ENCODE measurements around the gene FABP2. TPM values are rescaled to one million over a fixed set of nuclear protein-coding genes. Genes with fewer than 3 reads are reported as not detected.
"Not testable (repeated sequence)": the region's sequence is repeated elsewhere in the genome, so short reads cannot be mapped to it uniquely, and the experiment has no call there.

Gene FABP2
- not detected in 2 replicates for total RNA-seq

- no peaks in the 10 kb centered on the region for H3K36me3 ChIP-seq (ENCODE audit: insufficient read depth, low read length)
- no peaks in the 10 kb centered on the region for H3K27me3 ChIP-seq (ENCODE audit: insufficient read depth, low read length)
- no peaks in the 10 kb centered on the region for H3K4me1 ChIP-seq (ENCODE audit: insufficient read depth, low read length)
- TF ChIP-seq, protein P1, sequence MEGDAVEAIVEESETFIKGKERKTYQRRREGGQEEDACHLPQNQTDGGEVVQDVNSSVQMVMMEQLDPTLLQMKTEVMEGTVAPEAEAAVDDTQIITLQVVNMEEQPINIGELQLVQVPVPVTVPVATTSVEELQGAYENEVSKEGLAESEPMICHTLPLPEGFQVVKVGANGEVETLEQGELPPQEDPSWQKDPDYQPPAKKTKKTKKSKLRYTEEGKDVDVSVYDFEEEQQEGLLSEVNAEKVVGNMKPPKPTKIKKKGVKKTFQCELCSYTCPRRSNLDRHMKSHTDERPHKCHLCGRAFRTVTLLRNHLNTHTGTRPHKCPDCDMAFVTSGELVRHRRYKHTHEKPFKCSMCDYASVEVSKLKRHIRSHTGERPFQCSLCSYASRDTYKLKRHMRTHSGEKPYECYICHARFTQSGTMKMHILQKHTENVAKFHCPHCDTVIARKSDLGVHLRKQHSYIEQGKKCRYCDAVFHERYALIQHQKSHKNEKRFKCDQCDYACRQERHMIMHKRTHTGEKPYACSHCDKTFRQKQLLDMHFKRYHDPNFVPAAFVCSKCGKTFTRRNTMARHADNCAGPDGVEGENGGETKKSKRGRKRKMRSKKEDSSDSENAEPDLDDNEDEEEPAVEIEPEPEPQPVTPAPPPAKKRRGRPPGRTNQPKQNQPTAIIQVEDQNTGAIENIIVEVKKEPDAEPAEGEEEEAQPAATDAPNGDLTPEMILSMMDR (IDR thresholded peaks at IDR 0.05; ENCODE audit: extremely low read depth, low read depth, low read length), result no peak
- H4K20me1 ChIP-seq (ENCODE audit: insufficient read depth, low read length), result no peaks in the 10 kb centered on the region
- DNase-seq (ENCODE audit: insufficient read length, low spot score, missing footprints), result no peak
- no peak within 1 kb of the TSS for H3K4me3 ChIP-seq (ENCODE audit: insufficient read depth, low read length)
- no peaks in the 10 kb centered on the region for H3K9me3 ChIP-seq (ENCODE audit: low read depth, low read length)
- H3K79me2 ChIP-seq (ENCODE audit: insufficient read depth, low read length), result no peaks in the 10 kb centered on the region
- no peak within 1 kb of the TSS for H2AFZ ChIP-seq (ENCODE audit: low read length)
- H3K27ac ChIP-seq (ENCODE audit: low read depth, low read length), result no peak within 1 kb of the TSS
- no peak within 1 kb of the TSS for H3K4me2 ChIP-seq (ENCODE audit: insufficient read depth, low read length)
These were observed at the start of gene FABP2 for GRCh38 chr4:119321921-119322687. Gene FABP2 (minus strand): TSS chr4:119322138. CDS start chr4:119322102, 36 bp downstream.

DNA sequence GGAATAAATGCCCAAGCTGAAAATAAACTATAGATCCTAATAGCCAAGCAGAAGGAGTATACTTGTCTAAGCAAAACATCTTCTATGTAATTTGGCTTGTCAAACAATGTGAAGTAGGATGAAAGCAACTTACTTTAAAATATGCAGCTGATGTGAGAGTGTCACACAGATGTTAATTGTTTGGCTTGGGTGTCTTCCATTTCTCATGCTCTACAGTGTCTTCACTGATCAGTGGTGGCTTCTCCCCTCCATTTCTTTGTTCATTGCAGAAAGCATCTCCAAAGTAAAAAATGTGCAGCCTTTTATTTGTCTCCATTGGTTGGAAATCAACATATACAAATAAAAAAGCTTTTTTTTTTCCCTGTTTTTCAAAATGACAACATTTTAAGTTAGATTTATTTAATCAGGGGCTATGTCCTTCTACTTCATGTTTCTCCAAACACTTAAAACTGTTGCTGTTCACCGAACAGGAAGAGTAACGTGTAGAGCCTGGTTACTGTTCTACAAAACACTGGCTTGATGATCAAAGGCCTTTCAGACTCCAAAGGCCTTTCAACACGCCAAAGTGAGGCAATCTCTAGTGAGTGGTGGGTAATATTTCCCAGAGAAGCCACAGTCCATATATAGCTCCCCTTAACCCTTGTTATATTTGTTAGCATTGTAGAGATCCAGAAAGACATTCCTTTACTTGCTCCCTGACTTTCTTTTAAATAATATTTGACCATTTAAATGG, 49.2 kb upstream of the FABP2 start:
- not testable (repeated sequence) for H3K4me2 ChIP-seq (ENCODE audit: insufficient read depth, low read length); H4K20me1 ChIP-seq (ENCODE audit: insufficient read depth, low read length); H3K79me2 ChIP-seq (ENCODE audit: insufficient read depth, low read length); DNase-seq (ENCODE audit: insufficient read length, low spot score, missing footprints); H3K27ac ChIP-seq (ENCODE audit: low read depth, low read length); H2AFZ ChIP-seq (ENCODE audit: low read length); H3K36me3 ChIP-seq (ENCODE audit: insufficient read depth, low read length); H3K4me1 ChIP-seq (ENCODE audit: insufficient read depth, low read length); H3K27me3 ChIP-seq (ENCODE audit: insufficient read depth, low read length); H3K4me3 ChIP-seq (ENCODE audit: insufficient read depth, low read length); H3K9me3 ChIP-seq (ENCODE audit: low read depth, low read length)

DNA sequence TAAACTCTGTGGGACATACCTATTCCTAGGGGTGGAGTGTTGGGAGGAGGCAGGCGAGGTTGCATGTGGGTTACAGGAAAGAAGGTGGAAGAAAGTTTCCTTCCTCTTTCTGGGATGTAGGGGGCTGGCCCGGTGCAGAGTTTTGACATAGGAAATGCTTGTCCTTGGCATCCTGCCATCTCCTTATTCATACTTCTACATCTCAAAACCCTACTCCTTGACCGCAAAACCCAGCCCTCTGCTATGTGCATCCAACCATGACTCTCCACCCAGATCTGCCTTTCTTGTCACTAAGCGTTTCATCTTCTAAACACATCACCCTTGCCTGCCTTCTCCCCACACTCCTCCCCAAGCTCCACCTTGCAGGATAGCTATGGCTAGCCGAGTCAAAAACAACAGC, 48.5 kb upstream of the FABP2 start:
- not testable (repeated sequence) for H3K4me1 ChIP-seq (ENCODE audit: insufficient read depth, low read length); H3K4me3 ChIP-seq (ENCODE audit: insufficient read depth, low read length); H3K27me3 ChIP-seq (ENCODE audit: insufficient read depth, low read length); H4K20me1 ChIP-seq (ENCODE audit: insufficient read depth, low read length); H3K4me2 ChIP-seq (ENCODE audit: insufficient read depth, low read length); H2AFZ ChIP-seq (ENCODE audit: low read length); H3K9me3 ChIP-seq (ENCODE audit: low read depth, low read length); H3K79me2 ChIP-seq (ENCODE audit: insufficient read depth, low read length); H3K36me3 ChIP-seq (ENCODE audit: insufficient read depth, low read length); DNase-seq (ENCODE audit: insufficient read length, low spot score, missing footprints); H3K27ac ChIP-seq (ENCODE audit: low read depth, low read length)

DNA sequence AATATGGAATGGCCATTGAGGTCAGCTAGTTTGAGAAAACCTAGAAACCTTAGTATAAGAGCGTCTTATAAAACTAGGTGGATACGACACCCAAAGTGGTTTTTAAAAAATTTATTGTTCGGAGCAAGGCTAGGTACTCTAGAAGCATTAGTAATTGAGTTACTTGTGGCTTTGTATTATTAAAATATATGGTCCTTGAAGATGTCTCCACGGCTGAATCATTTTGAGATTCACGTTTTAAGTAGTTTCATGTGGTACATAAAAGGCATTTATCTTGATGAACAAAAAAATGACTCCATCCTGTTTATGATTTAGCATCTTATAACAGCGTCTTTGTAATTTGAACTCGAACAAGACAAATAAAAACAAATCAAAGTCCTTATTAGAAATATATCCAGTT, 44.9 kb upstream of the FABP2 start:
- H3K4me1 ChIP-seq (ENCODE audit: insufficient read depth, low read length); H3K27ac ChIP-seq (ENCODE audit: low read depth, low read length); H4K20me1 ChIP-seq (ENCODE audit: insufficient read depth, low read length); H3K4me3 ChIP-seq (ENCODE audit: insufficient read depth, low read length); H3K79me2 ChIP-seq (ENCODE audit: insufficient read depth, low read length); H3K27me3 ChIP-seq (ENCODE audit: insufficient read depth, low read length); H3K9me3 ChIP-seq (ENCODE audit: low read depth, low read length); H2AFZ ChIP-seq (ENCODE audit: low read length); H3K36me3 ChIP-seq (ENCODE audit: insufficient read depth, low read length); DNase-seq (ENCODE audit: insufficient read length, low spot score, missing footprints); H3K4me2 ChIP-seq (ENCODE audit: insufficient read depth, low read length): not testable (repeated sequence)

DNA sequence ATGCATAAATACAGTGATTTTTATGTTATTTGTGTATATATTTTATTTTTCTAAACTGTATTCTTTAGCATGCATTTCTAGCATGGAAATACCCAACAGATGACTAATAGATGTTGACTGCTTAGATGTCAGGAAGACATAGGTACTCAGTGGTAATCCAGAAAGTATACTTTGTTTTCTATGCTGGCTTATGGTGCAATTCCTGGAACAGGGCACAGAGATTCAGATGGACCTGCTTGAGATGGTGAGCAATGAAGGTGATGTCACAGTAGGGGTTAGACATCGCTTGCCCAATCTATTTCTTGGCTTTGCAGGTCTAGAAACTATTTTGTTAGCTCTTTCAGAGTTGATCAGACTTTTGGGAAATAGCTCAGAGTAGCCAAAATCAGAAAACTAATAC, 42.3 kb upstream of the FABP2 start:
- not testable (repeated sequence) for H3K4me3 ChIP-seq (ENCODE audit: insufficient read depth, low read length); H3K36me3 ChIP-seq (ENCODE audit: insufficient read depth, low read length); H3K9me3 ChIP-seq (ENCODE audit: low read depth, low read length); H3K27me3 ChIP-seq (ENCODE audit: insufficient read depth, low read length); H2AFZ ChIP-seq (ENCODE audit: low read length); H3K79me2 ChIP-seq (ENCODE audit: insufficient read depth, low read length); H4K20me1 ChIP-seq (ENCODE audit: insufficient read depth, low read length); H3K27ac ChIP-seq (ENCODE audit: low read depth, low read length); H3K4me2 ChIP-seq (ENCODE audit: insufficient read depth, low read length); H3K4me1 ChIP-seq (ENCODE audit: insufficient read depth, low read length); DNase-seq (ENCODE audit: insufficient read length, low spot score, missing footprints)

DNA sequence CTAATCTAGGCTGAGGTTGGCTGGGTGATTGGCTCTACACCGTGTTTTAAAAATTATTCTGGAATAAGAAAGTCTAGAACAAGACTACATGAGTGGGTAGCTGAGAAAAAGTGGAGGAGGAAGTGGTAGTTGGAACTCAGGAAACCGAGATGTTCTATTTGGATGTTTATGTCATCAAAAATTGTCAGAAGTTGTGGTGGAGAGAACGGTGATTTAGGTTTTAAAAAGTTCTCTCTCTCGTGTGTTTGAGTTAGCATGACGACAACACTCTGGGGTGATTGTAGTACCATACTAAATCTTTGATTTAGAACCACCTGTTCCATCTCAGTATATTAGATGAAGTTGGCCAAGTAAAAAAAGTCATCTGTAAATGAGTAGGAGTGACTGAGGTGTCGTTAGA, 41.4 kb upstream of the FABP2 start:
- not testable (repeated sequence) for H3K4me1 ChIP-seq (ENCODE audit: insufficient read depth, low read length); H3K4me3 ChIP-seq (ENCODE audit: insufficient read depth, low read length); H3K4me2 ChIP-seq (ENCODE audit: insufficient read depth, low read length); H3K9me3 ChIP-seq (ENCODE audit: low read depth, low read length); H4K20me1 ChIP-seq (ENCODE audit: insufficient read depth, low read length); H3K27ac ChIP-seq (ENCODE audit: low read depth, low read length); H3K79me2 ChIP-seq (ENCODE audit: insufficient read depth, low read length); DNase-seq (ENCODE audit: insufficient read length, low spot score, missing footprints); H2AFZ ChIP-seq (ENCODE audit: low read length); H3K36me3 ChIP-seq (ENCODE audit: insufficient read depth, low read length); H3K27me3 ChIP-seq (ENCODE audit: insufficient read depth, low read length)

- not testable (repeated sequence) for H3K4me1 ChIP-seq (ENCODE audit: insufficient read depth, low read length); H3K4me2 ChIP-seq (ENCODE audit: insufficient read depth, low read length); H2AFZ ChIP-seq (ENCODE audit: low read length); DNase-seq (ENCODE audit: insufficient read length, low spot score, missing footprints); H3K4me3 ChIP-seq (ENCODE audit: insufficient read depth, low read length); H3K79me2 ChIP-seq (ENCODE audit: insufficient read depth, low read length); H3K27ac ChIP-seq (ENCODE audit: low read depth, low read length); H3K27me3 ChIP-seq (ENCODE audit: insufficient read depth, low read length); H3K9me3 ChIP-seq (ENCODE audit: low read depth, low read length); H4K20me1 ChIP-seq (ENCODE audit: insufficient read depth, low read length); H3K36me3 ChIP-seq (ENCODE audit: insufficient read depth, low read length)
These were observed 40.5 kb upstream of the FABP2 start for GRCh38 chr4:119362413-119362812.

- not testable (repeated sequence) for H3K27me3 ChIP-seq (ENCODE audit: insufficient read depth, low read length); H3K36me3 ChIP-seq (ENCODE audit: insufficient read depth, low read length); H3K79me2 ChIP-seq (ENCODE audit: insufficient read depth, low read length); H3K4me1 ChIP-seq (ENCODE audit: insufficient read depth, low read length); H3K4me2 ChIP-seq (ENCODE audit: insufficient read depth, low read length); DNase-seq (ENCODE audit: insufficient read length, low spot score, missing footprints); H4K20me1 ChIP-seq (ENCODE audit: insufficient read depth, low read length); H2AFZ ChIP-seq (ENCODE audit: low read length); H3K9me3 ChIP-seq (ENCODE audit: low read depth, low read length); H3K27ac ChIP-seq (ENCODE audit: low read depth, low read length); H3K4me3 ChIP-seq (ENCODE audit: insufficient read depth, low read length)
These were observed 37.9 kb upstream of the FABP2 start for GRCh38 chr4:119359873-119360272.

Data from osteoblast (primary cell).